IPS-20b (cell line): ENCODE data around the gene FHOD3.

ENCODE experiments used
- H3K27ac ChIP-seq: one replicate; pipeline ENCODE4 v1.5.1; 2013; ENCODE audit warnings: low read length
- H3K27me3 ChIP-seq: 2 replicates; pipeline ENCODE4 v1.6.1; 2013; ENCODE audit warnings: mild to moderate bottlenecking, low read length, inconsistent platforms; ENCODE audit not compliant: insufficient read depth
- H3K36me3 ChIP-seq: 2 replicates; pipeline ENCODE4 v1.6.1; 2013; ENCODE audit warnings: low read depth, mild to moderate bottlenecking, inconsistent platforms, low read length, moderate library complexity; ENCODE audit not compliant: insufficient read depth
- H3K4me1 ChIP-seq: 2 replicates; pipeline ENCODE4 v1.6.1; 2013; ENCODE audit warnings: mild to moderate bottlenecking, control low read depth, inconsistent platforms, low read length, moderate library complexity; ENCODE audit not compliant: insufficient read depth
- H3K4me3 ChIP-seq: 2 replicates; pipeline ENCODE4 v1.5.1; 2013; ENCODE audit warnings: mild to moderate bottlenecking, low read length, inconsistent platforms
- H3K9ac ChIP-seq: 2 replicates; pipeline ENCODE4 v1.6.1; 2013; ENCODE audit warnings: low read depth, mild to moderate bottlenecking, inconsistent platforms, low read length, moderate library complexity
- H3K9me3 ChIP-seq: 2 replicates; pipeline ENCODE4 v1.6.1; 2013; ENCODE audit warnings: mild to moderate bottlenecking, low read depth, low read length, inconsistent platforms; ENCODE audit not compliant: insufficient read depth

FHOD3 gene

DNA sequence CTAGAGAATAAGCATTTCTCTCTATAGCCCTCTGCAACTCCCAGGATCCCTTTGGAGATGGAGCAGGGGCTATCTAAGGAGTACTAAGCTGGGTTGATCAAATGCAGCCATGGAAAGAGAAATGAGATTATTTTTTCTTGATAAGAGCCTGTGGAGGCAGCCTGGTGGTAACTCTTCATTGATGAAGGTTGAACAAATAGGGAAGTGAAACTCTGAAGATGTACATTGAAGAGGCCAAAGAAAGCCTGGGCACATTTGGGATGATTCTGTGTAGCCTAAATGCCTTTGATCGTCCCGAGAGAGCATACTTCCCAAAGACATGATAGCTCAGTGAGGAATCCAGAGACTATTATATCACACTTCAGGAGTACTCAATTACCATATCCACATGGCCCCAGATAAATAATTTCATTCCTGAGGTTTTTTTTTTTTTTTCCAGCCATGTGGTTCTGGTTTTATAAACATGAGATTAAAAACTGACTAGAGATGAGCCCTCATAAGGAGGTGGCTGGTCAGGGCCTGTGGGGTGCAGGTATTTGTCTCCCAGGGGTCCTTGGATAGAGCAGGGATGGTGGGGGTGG lies 338.8 kb downstream of the FHOD3 start:
- H3K36me3 ChIP-seq: no peaks in the 10 kb centered on the region
- no peaks in the 10 kb centered on the region for H3K9me3 ChIP-seq
- no peak overlapping the region for H3K27ac ChIP-seq
- no peak overlapping the region for H3K9ac ChIP-seq
- H3K4me3 ChIP-seq: no peak overlapping the region
- H3K4me1 ChIP-seq: peaks cover 14% of the 10 kb centered on the region
- H3K27me3 ChIP-seq: no peaks in the 10 kb centered on the region

DNA sequence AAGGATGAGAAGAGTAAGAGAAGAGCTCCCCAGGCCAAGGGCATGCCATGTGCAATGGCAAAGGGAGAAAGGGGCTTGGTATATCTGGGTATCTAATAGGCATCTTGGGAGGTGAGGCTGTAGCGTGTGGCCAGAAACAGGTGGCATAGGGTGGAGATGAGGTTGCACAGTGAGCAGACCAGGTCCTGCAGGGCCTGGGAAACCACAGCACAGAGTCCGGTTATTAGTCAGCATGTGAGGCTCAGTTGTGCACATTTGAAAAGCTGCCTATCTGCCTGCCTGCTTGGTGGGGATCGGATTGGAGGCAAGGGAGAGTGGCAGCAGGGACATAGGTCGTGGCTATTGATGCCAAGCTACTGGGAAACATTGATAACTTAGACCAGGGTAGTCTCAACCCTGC lies 340.7 kb downstream of the FHOD3 start:
- Histone ChIP-seq H3K27me3 (no peaks in the 10 kb centered on the region), H3K9ac (no peak overlapping the region), H3K9me3 (no peaks in the 10 kb centered on the region), H3K4me3 (no peak overlapping the region), H3K4me1 (peaks cover 14% of the 10 kb centered on the region), H3K27ac (no peak overlapping the region), H3K36me3 (no peaks in the 10 kb centered on the region)

- H3K36me3 ChIP-seq: no peaks in the 10 kb centered on the region
- no peaks in the 10 kb centered on the region for H3K27me3 ChIP-seq
- H3K9me3 ChIP-seq: no peaks in the 10 kb centered on the region
- no peak overlapping the region for H3K4me3 ChIP-seq
- H3K27ac ChIP-seq: no peak overlapping the region
- H3K9ac ChIP-seq: no peak overlapping the region
- H3K4me1 ChIP-seq: 0 out of 2 replicates have a peak, but pooled peaks cover 3% of the 10 kb centered on the region
Measured at GRCh38 chr18:36640021-36640952, 342.8 kb downstream of the FHOD3 start.

GRCh38 chr18:36643061-36643460 lies 345.5 kb downstream of the FHOD3 start:
- Histone ChIP-seq H3K4me3 (no peak overlapping the region), H3K9me3 (no peaks in the 10 kb centered on the region), H3K4me1 (no peaks in the 10 kb centered on the region), H3K36me3 (no peaks in the 10 kb centered on the region), H3K27ac (no peak overlapping the region), H3K9ac (no peak overlapping the region), H3K27me3 (no peaks in the 10 kb centered on the region)

GRCh38 chr18:36648803-36649202 lies 351.3 kb downstream of the FHOD3 start:
- no peaks in the 10 kb centered on the region for H3K36me3 ChIP-seq
- H3K9me3 ChIP-seq: no peaks in the 10 kb centered on the region
- no peak overlapping the region for H3K9ac ChIP-seq
- H3K27me3 ChIP-seq: no peaks in the 10 kb centered on the region
- no peak overlapping the region for H3K27ac ChIP-seq
- H3K4me3 ChIP-seq: no peak overlapping the region
- peaks cover 4% of the 10 kb centered on the region; the same call in 1 of the 2 replicates for H3K4me1 ChIP-seq

DNA sequence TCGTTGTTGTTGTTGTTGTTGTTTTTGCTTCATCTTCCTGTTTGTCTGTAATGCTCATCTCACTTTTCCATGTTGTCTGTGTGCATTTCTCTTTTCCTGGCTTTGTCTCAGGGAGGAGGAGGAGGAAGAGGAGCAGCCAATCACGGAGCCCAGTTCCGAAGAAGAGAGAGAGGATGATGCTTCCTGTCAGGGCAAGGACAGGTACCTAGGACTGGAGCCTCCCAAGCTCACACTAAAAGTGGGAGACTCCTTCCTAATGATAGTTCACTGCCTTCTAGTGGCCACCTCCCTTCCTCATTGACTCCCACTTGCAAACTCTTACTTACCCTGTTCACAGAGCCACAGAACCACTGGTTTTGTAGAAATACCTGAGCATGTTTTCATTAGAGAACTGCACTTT lies 351.7 kb downstream of the FHOD3 start:
- Histone ChIP-seq H3K9me3 (no peaks in the 10 kb centered on the region), H3K4me3 (no peak overlapping the region), H3K36me3 (no peaks in the 10 kb centered on the region), H3K9ac (no peak overlapping the region), H3K27ac (no peak overlapping the region), H3K27me3 (no peaks in the 10 kb centered on the region), H3K4me1 (peaks cover 4% of the 10 kb centered on the region; the same call in 1 of the 2 replicates)

DNA sequence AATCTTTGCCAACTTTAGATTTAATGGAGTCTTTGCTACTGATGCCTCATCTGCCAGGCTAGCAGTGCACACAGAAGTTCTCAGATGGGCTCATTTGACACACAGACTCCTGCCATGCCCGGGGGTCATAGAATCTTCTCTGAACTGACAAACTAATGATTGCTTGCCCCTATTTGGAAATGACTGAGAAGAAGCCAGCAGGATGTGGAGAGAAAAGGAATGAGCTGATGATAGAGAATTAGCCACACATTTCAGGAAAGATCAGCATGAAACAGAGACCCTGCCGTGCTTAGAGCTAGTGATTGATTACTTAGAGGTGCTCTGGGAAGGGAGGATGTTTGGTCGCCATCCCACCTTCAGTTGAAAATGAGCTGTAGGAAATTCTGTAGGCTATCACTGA lies 352.8 kb downstream of the FHOD3 start:
- no peak overlapping the region for H3K27ac ChIP-seq
- no peaks in the 10 kb centered on the region for H3K36me3 ChIP-seq
- H3K27me3 ChIP-seq: no peaks in the 10 kb centered on the region
- H3K4me1 ChIP-seq: peaks cover 4% of the 10 kb centered on the region; the same call in 1 of the 2 replicates
- H3K9me3 ChIP-seq: no peaks in the 10 kb centered on the region
- no peak overlapping the region for H3K4me3 ChIP-seq
- H3K9ac ChIP-seq: no peak overlapping the region

- H3K27me3 ChIP-seq: no peaks in the 10 kb centered on the region
- H3K36me3 ChIP-seq: no peaks in the 10 kb centered on the region
- no peak overlapping the region for H3K9ac ChIP-seq
Measured at GRCh38 chr18:36650906-36651305, 353.4 kb downstream of the FHOD3 start.

GRCh38 chr18:36652503-36652902 lies 355.0 kb downstream of the FHOD3 start:
- Histone ChIP-seq H3K36me3 (no peaks in the 10 kb centered on the region), H3K9ac (no peak overlapping the region), H3K4me1 (peaks cover 4% of the 10 kb centered on the region; the same call in 1 of the 2 replicates), H3K9me3 (no peaks in the 10 kb centered on the region), H3K27ac (no peak overlapping the region), H3K4me3 (no peak overlapping the region), H3K27me3 (no peaks in the 10 kb centered on the region)

More at GRCh38 chr18:36650906-36651305, 353.4 kb downstream of the FHOD3 start:
- H3K4me1 ChIP-seq: peaks cover 4% of the 10 kb centered on the region; the same call in 1 of the 2 replicates
- H3K4me3 ChIP-seq: no peak overlapping the region
- H3K27ac ChIP-seq: no peak overlapping the region
- no peaks in the 10 kb centered on the region for H3K9me3 ChIP-seq

DNA sequence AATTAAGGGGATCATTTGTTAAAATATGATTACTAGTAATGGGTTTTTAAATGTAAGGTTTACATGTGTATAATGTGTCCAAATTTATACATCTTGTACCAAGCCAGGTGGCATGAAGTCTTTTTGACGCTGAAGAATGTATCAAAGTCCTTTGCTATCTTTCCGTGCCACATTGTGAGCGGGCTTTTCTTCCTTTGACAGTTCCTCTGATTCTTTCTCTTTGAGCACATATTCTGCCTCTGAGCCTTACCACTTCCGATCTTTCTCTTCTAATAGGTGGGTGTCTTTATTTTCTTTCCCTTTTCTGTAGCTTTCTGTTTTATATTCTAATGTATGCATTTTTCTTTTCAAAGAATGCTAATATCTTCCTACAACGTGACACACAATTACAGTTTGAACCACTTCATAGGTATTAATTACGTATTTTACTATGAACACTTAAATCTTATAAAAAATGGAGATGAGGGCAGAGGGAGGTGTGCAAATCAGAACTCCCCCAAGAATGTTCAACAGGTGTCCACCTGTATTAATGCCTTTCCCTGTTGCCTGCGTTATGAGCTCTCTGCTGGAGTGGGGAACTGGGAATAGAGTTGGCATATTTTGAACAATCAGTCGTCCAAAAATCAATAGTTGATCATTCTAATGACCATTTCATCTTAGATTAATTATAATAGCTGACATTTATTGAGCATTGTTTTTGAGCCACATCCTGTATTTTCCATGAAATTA lies 355.8 kb downstream of the FHOD3 start:
- no peaks in the 10 kb centered on the region for H3K9me3 ChIP-seq

DNA sequence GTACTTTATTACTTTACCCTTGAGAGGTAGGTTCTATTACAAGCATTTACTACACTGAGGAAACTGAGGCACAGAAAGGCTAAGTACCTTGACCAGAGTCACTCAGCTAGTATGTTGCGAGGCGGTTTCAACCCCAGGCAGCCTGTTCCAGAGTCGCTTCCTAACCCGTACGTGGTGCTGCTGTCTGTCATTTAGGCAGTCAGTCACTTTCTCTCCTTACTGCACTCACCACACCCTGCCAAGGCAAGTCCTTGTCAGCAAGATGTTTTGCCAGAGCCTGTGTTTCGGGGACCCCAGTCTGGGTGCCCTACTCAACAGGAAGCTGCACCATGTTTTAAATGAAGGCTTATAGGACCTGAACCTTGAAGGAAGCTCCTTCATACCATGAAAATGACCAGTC lies 356.4 kb downstream of the FHOD3 start:
- Histone ChIP-seq H3K4me1 (peaks cover 4% of the 10 kb centered on the region; the same call in 1 of the 2 replicates), H3K27ac (no peak overlapping the region), H3K27me3 (no peaks in the 10 kb centered on the region), H3K36me3 (no peaks in the 10 kb centered on the region), H3K9ac (no peak overlapping the region), H3K4me3 (no peak overlapping the region), H3K9me3 (no peaks in the 10 kb centered on the region)

More for the DNA sequence above, 355.8 kb downstream of the FHOD3 start:
- Histone ChIP-seq H3K27ac (no peak overlapping the region), H3K4me1 (peaks cover 4% of the 10 kb centered on the region; the same call in 1 of the 2 replicates), H3K9ac (no peak overlapping the region), H3K36me3 (no peaks in the 10 kb centered on the region), H3K4me3 (no peak overlapping the region), H3K27me3 (no peaks in the 10 kb centered on the region)
